Upper lobe of right lung (tissue), 1 donor: ENCODE data around the gene SYNE1. TPM values are rescaled to one million over a fixed set of nuclear protein-coding genes. Genes with fewer than 3 reads are reported as not detected.

Experiments used
- ATAC-seq: fragments of 200-7000 bp; cut with Tn5 transposase; one replicate; pipeline ENCODE4 v1.9.1; 2020; ENCODE audit warnings: mild to moderate bottlenecking, moderate library complexity
- DNase-seq: peaks from one replicate; pipeline ENCODE4 v3.0.0-alpha.2; 2020
- H3K27ac ChIP-seq: fragments of 200-600 bp; one replicate; pipeline ENCODE4 v1.8.0; 2022
- H3K27me3 ChIP-seq: fragments of 200-600 bp; one replicate; pipeline ENCODE4 v1.8.0; 2022; ENCODE audit warnings: mild to moderate bottlenecking
- H3K36me3 ChIP-seq: fragments of 200-600 bp; one replicate; pipeline ENCODE4 v1.8.0; 2022
- H3K4me1 ChIP-seq: fragments of 200-600 bp; one replicate; pipeline ENCODE4 v1.8.0; 2022
- H3K4me3 ChIP-seq: fragments of 200-600 bp; one replicate; pipeline ENCODE4 v1.8.0; 2022; ENCODE audit warnings: mild to moderate bottlenecking
- H3K9me3 ChIP-seq: fragments of 200-600 bp; one replicate; pipeline ENCODE4 v1.8.0; 2022
- intact Hi-C: fragments of 100-400 bp; cut with DNase I; formaldehyde crosslinking; loops from one replicate; pipeline ENCODE4 v1.11.0; 2022
- total RNA-seq: library from RNA; stranded (reverse); fragmentation: NEBNext Ultra II Directional; extraction: Animal tissue kit (Norgen Biotek cat#: 25700); gene quantifications from one replicate; pipeline ENCODE4 v1.2.1, GENCODE V29; 2021
- TF ChIP-seq, protein P1 (sequence below): fragments of 200-600 bp; IDR thresholded peaks from one replicate; pipeline ENCODE4 v1.8.0; 2022; ENCODE audit warnings: antibody characterized with exemption
- donor health status: DM: no; HTN: yes; CAD: no; lungs with severe emphysema.

Gene SYNE1
- total RNA-seq, 1 donor from 2014 or later, result 168 TPM

DNA sequence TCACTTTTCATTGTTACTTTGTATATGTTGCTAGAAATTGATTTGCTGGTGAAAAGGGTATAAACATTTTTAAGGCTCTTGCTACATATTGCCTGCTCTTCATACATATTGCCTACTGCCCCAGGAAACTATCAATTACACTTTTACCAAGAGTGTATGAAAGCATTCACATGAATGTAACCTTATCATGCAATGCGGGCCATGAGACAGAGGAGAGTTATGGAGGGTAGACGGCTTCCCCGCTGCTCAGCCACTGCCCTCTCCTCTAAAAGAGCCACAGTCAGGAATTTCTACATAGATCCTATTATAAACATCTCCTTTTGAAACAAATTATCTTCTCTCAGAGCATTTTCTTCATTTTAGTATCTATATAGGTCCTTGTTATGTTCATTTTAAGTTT is 565.3 kb downstream of the SYNE1 start:
- peaks cover 17% of the 10 kb centered on the region for H3K9me3 ChIP-seq
- no peak overlapping the region for H3K4me3 ChIP-seq
- intact Hi-C loops, result no loop called here
- TF ChIP-seq, protein P1, sequence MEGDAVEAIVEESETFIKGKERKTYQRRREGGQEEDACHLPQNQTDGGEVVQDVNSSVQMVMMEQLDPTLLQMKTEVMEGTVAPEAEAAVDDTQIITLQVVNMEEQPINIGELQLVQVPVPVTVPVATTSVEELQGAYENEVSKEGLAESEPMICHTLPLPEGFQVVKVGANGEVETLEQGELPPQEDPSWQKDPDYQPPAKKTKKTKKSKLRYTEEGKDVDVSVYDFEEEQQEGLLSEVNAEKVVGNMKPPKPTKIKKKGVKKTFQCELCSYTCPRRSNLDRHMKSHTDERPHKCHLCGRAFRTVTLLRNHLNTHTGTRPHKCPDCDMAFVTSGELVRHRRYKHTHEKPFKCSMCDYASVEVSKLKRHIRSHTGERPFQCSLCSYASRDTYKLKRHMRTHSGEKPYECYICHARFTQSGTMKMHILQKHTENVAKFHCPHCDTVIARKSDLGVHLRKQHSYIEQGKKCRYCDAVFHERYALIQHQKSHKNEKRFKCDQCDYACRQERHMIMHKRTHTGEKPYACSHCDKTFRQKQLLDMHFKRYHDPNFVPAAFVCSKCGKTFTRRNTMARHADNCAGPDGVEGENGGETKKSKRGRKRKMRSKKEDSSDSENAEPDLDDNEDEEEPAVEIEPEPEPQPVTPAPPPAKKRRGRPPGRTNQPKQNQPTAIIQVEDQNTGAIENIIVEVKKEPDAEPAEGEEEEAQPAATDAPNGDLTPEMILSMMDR, result no peak
- no peaks in the 10 kb centered on the region for H3K27me3 ChIP-seq
- H3K4me1 ChIP-seq, result no peaks in the 10 kb centered on the region
- H3K27ac ChIP-seq, result no peak overlapping the region
- DNase-seq (no peak), ATAC-seq (no peak)
- H3K36me3 ChIP-seq, result no peaks in the 10 kb centered on the region

Other genes starting within 250 kb of the SYNE1 start
- 23.5 TPM for gene MYCT1, start 60.5 kb upstream of the SYNE1 start, total RNA-seq
- gene VIP, start 113.4 kb upstream of the SYNE1 start, total RNA-seq, result 1.6 TPM